Small intestine (tissue), 7 donors: ENCODE results near the gene C2orf74. TPM values are rescaled to one million over a fixed set of nuclear protein-coding genes. Genes with fewer than 3 reads are reported as not detected.
"Not testable (repeated sequence)": the region's sequence is repeated elsewhere in the genome, so short reads cannot be mapped to it uniquely, and the experiment has no call there.

Experiments used
- DNase-seq, 2 donors: peaks; one replicate each; pipeline versions ENCODE4 v3.0.0 to v3.0.0-alpha.2; 2013
- FAIRE-seq: peaks from 2 replicates; lab custom pipeline; 2012; peaks lifted over from hg19 to GRCh38; lab: Jason Lieb, UNC
- H3K27ac ChIP-seq, 3 donors: one replicate each; pipeline ENCODE4 v1.5.1; 2013; ENCODE audit warnings: low read length in 2 of 3, mild to moderate bottlenecking in 2 of 3, control low read depth in 1 of 3, inconsistent platforms in 1 of 3, low read depth in 1 of 3, moderate library complexity in 1 of 3
- H3K27me3 ChIP-seq, 3 donors: one replicate each; pipeline ENCODE4 v1.6.1; 2013; ENCODE audit warnings: low read length in 3 of 3, inconsistent platforms in 1 of 3; ENCODE audit not compliant: control insufficient read depth in 3 of 3, insufficient read depth in 3 of 3
- H3K36me3 ChIP-seq, 3 donors: one replicate each; pipeline ENCODE4 v1.6.1; 2013; ENCODE audit warnings: low read length in 3 of 3, inconsistent platforms in 1 of 3, low read depth in 1 of 3, mild to moderate bottlenecking in 1 of 3, moderate library complexity in 1 of 3; ENCODE audit not compliant: control insufficient read depth in 3 of 3, insufficient read depth in 2 of 3
- H3K4me1 ChIP-seq, 3 donors: one replicate each; pipeline ENCODE4 v1.6.1; 2013; ENCODE audit warnings: low read length in 2 of 3, inconsistent platforms in 1 of 3, low read depth in 1 of 3, mild to moderate bottlenecking in 1 of 3, moderate library complexity in 1 of 3; ENCODE audit not compliant: control insufficient read depth in 3 of 3, insufficient read depth in 2 of 3
- H3K4me3 ChIP-seq, 3 donors: one replicate each; pipeline ENCODE4 v1.5.1; 2013; ENCODE audit warnings: low read length in 3 of 3, control low read depth in 1 of 3, inconsistent platforms in 1 of 3, low read depth in 1 of 3, mild to moderate bottlenecking in 1 of 3, moderate library complexity in 1 of 3
- H3K9me3 ChIP-seq, 2 donors: one replicate each; pipeline ENCODE4 v1.6.1; 2013; ENCODE audit warnings: low read depth in 1 of 2, low read length in 1 of 2; ENCODE audit not compliant: control insufficient read depth in 2 of 2, insufficient read depth in 1 of 2
- WGBS, 3 donors: extraction: QIAGEN DNeasy Blood & Tissue Kit; methylation state at CpG; one replicate each; pipeline ENCODE4 v1.1.7; 2013; 5-methylcytosine and 5-hydroxymethylcytosine counted together
- polyA plus RNA-seq, 4 donors: library from polyadenylated mRNA; stranded (reverse) in 3 of 4; unstranded in 1 of 4; fragments of 200-250 nt in 3 of 4; fragments of 120-200 nt in 1 of 4; gene quantifications; one replicate each; pipeline versions ENCODE4 v1.2.1 to v1.2.3, GENCODE V29; 2013
- donor health status: healthy with polysubstance abuse.
- donor health status: control.
- donor health status: control.
- donor health status: Bipolar disorder and iron deficiency.
- donor health status: healthy.

Gene C2orf74
- polyA plus RNA-seq, 4 donors = 2.2 to 21.6 (median 7.5) TPM

GRCh38 chr2:61157371-61158003, 4.5 kb upstream of the C2orf74 start:
- Histone ChIP-seq H3K4me1 (no peaks in the 10 kb centered on the region), H3K36me3 (peaks cover 0 to 16% (median 7%) of the 10 kb centered on the region in 3 donors), H3K9me3 (no peaks in the 10 kb centered on the region), H3K4me3 (no peak overlapping the region), H3K27me3 (no peaks in the 10 kb centered on the region), H3K27ac (no peak overlapping the region)
- DNase-seq = no peak
- FAIRE-seq = no peak
- 87 to 97% (median 92%) methylated on average over 5 of the region's 5 CpGs for WGBS, 3 donors

DNA sequence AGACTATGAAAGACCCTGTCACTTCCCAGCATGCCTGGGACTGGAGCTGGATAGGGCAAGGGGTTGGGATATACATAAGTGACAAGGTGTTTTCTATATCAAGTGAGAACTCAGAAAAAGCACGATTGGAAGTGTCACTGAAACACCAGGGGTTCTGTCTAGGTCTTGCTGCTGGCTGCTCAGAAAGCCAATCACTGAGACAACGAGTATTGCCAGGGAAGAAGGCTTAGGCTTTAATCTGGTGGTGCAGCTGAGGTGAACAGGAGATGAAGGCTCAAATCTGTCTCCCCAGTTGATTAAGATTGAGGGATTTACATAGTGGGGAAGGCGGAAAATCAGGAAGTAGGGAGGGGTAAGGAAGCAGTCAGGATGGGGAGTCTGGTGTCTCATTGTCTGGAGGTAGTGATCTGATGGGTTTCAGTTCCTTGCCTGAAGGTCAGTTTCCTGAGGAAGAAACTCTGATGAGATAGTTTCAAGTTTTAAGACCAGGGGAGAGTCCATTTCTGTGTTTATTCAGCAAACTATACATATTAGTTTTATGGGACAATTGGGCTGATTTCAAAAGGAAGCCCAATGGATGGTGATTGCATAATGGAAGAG, 3.5 kb upstream of the C2orf74 start:
- Histone ChIP-seq H3K27me3 (no peaks in the 10 kb centered on the region), H3K4me3 (no peak overlapping the region), H3K9me3 (no peaks in the 10 kb centered on the region), H3K36me3 (peaks cover 0 to 16% (median 7%) of the 10 kb centered on the region in 3 donors), H3K27ac (no peak overlapping the region), H3K4me1 (no peaks in the 10 kb centered on the region)
- DNase-seq = no peak
- FAIRE-seq = no peak
- WGBS, 3 donors = 76 to 88% (median 81%) methylated on average over 3 of the region's 3 CpGs

DNA sequence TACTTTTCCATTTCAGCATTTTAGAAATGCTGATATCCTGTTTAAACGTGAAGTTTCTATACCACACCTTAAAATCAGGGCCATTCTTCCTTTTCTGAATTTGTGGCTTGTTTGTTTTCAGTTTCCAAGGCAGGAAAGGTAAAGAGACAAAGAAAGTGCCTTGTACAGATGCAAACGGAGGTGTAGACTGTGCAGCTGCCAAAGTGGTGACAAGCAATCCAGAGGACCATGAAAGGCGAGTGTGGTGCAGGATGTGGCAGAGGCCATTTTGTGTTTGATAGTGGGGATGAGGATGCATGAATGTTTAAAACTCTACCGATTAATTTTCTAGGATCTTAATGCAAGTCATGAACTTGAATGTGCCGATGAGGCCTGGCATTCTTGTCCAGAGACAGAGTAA, 733 bp downstream of the C2orf74 start:
- FAIRE-seq (no peak), DNase-seq (no peak)
- Histone ChIP-seq H3K4me3 (no peak overlapping the region), H3K27ac (no peak overlapping the region), H3K36me3 (peaks cover 4 to 24% (median 8%) of the 10 kb centered on the region in 3 donors), H3K9me3 (no peaks in the 10 kb centered on the region), H3K4me1 (no peaks in the 10 kb centered on the region), H3K27me3 (no peaks in the 10 kb centered on the region)
- WGBS, 3 donors = 81 to 82% (median 82%) methylated on average over 5 of the region's 5 CpGs

DNA sequence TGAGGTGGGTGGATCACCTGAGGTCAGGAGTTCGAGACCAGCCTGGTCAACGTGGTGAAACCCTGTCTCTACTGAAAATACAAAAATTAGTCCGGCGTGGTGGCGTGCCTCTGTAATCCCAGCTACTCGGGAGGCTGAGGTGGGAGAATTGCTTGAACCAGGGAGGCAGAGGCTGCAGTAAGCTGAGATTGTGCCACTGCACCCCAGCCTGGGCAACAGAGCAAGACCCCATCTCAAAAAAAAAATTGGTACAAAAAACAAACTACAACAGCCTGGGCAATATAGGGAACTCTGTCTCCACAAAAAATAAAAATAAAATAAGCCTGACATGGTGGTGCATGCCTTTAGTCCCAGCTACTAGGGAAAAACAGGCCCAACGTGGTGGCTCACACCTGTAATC, 3.1 kb downstream of the C2orf74 start:
- DNase-seq, H3K4me1 ChIP-seq, H3K9me3 ChIP-seq, H3K27ac ChIP-seq, H3K4me3 ChIP-seq, FAIRE-seq, H3K27me3 ChIP-seq: not testable (repeated sequence)
- 94 to 98% (median 97%) methylated on average over 7 of the region's 7 CpGs for WGBS, 3 donors
- peaks cover 3 to 21% (median 4%) of the 10 kb centered on the region in 3 donors for H3K36me3 ChIP-seq

GRCh38 chr2:61165946-61166345, 4.0 kb downstream of the C2orf74 start:
- peaks cover 3 to 19% (median 4%) of the 10 kb centered on the region in 3 donors for H3K36me3 ChIP-seq
- H3K27me3 ChIP-seq = no peaks in the 10 kb centered on the region
- no peak overlapping the region for H3K27ac ChIP-seq
- WGBS, 3 donors = 83 to 94% (median 93%) methylated on average over 3 of the region's 3 CpGs
- H3K4me1 ChIP-seq = no peaks in the 10 kb centered on the region
- no peak overlapping the region for H3K4me3 ChIP-seq
- DNase-seq (no peak), FAIRE-seq (no peak)
- no peaks in the 10 kb centered on the region for H3K9me3 ChIP-seq

DNA sequence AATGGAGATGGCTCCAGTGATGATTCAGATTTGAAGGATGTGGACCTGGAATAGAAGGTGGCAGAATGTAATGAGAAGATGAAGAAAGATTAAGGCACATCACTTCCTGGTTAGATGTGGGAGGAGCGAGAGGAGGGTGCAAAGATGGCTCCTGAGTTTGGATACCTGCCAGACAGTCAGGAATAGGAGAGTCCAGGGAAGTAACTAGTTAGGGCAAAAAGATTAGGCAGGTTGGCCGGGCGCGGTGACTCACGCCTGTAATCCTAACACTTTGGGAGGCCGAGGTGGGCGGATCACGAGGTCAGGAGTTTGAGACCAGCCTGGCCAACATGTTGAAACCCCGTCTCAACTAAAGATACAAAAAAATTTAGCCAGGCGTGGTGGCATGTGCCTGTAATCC, 5.6 kb downstream of the C2orf74 start:
- 78 to 96% (median 82%) methylated on average over 10 of the region's 10 CpGs for WGBS, 3 donors
- H3K36me3 ChIP-seq = peaks cover 3 to 19% (median 4%) of the 10 kb centered on the region in 3 donors
- no peaks in the 10 kb centered on the region for H3K9me3 ChIP-seq
- FAIRE-seq (no peak), DNase-seq (no peak)
- no peak overlapping the region for H3K27ac ChIP-seq
- H3K4me1 ChIP-seq = no peaks in the 10 kb centered on the region
- H3K4me3 ChIP-seq = no peak overlapping the region
- no peaks in the 10 kb centered on the region for H3K27me3 ChIP-seq

DNA sequence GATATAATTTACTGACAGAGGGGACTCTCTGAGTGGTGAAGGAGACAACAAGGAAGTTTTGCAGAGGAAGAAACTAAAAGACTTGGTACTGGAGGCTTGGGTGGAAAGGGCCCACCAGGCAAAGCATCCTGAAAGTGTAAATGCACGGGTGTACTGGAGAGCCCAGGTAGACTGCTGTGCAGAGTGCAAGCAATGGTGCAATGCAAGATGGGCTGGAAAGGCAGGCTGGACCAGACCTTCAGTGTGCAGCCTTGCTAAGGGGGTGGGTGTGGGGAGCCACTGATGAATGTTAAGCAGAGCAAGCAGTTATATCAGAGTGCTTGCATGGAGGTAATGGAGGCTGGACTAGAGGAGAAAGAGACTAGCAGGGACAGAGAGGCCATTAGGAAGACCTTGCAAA, 10.7 kb downstream of the C2orf74 start:
- no peak overlapping the region for H3K4me3 ChIP-seq
- peaks cover 0 to 2% (median 0%) of the 10 kb centered on the region in 3 donors for H3K36me3 ChIP-seq
- no peak overlapping the region for H3K27ac ChIP-seq
- no peak for FAIRE-seq
- peaks cover 0 to 2% (median 0%) of the 10 kb centered on the region in 3 donors for H3K4me1 ChIP-seq
- no peaks in the 10 kb centered on the region for H3K27me3 ChIP-seq
- H3K9me3 ChIP-seq = no peaks in the 10 kb centered on the region
- WGBS, 3 donors = 52 to 77% (median 61%) methylated on average over 1 of the region's 1 CpG
- no peak for DNase-seq

- no peak overlapping the region for H3K27ac ChIP-seq
- 86 to 93% (median 87%) methylated on average over 4 of the region's 4 CpGs for WGBS, 3 donors
Observed at GRCh38 chr2:61173116-61173515, 11.1 kb downstream of the C2orf74 start.

More at GRCh38 chr2:61173116-61173515, 11.1 kb downstream of the C2orf74 start:
- Histone ChIP-seq H3K4me1 (peaks cover 0 to 5% (median 0%) of the 10 kb centered on the region in 3 donors), H3K36me3 (peaks cover 0 to 2% (median 0%) of the 10 kb centered on the region in 3 donors), H3K9me3 (no peaks in the 10 kb centered on the region), H3K27me3 (no peaks in the 10 kb centered on the region), H3K4me3 (no peak overlapping the region)
- DNase-seq = no peak
- no peak for FAIRE-seq
